ENCODE results near the gene RAC3. TPM values are rescaled to one million over a fixed set of nuclear protein-coding genes. Genes with fewer than 3 reads are reported as not detected.
A peak's percentile ranks its signal among the peaks of the same experiment; 100 is the strongest.

The RAC3 gene
- total and polyA plus RNA-seq, 9 of the 15 experiments (the other 6 are each of a cell fraction or from before 2014, with no cell fraction given): 0.23 to 292 (median 118) TPM

DNA sequence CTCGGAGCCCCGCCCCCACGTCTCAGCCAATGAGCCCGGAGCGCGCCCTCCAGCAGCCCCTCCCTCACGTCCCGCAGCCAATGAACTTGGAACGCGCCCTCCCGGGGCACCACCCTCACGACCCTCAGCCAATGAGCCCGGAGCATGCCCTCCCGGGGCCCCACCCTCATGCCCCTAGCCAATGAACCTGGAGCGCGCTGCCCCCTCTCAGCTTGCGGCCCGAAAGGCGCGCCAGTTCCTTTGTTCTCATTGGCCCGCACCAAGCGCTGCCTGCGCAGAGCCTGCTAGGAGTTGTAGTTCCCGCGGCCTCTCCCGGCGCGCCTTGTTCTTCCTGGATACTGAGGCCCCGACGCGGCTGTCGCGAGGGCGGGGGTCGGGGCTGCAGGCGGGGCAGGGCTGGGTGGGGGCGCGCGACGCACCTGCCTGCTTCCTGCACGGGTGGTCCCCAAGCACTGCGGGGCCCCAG, 8.5 kb upstream of the RAC3 start, which contains the start of gene LRRC45 (continued):
- TF ChIP-seq, protein P1, sequence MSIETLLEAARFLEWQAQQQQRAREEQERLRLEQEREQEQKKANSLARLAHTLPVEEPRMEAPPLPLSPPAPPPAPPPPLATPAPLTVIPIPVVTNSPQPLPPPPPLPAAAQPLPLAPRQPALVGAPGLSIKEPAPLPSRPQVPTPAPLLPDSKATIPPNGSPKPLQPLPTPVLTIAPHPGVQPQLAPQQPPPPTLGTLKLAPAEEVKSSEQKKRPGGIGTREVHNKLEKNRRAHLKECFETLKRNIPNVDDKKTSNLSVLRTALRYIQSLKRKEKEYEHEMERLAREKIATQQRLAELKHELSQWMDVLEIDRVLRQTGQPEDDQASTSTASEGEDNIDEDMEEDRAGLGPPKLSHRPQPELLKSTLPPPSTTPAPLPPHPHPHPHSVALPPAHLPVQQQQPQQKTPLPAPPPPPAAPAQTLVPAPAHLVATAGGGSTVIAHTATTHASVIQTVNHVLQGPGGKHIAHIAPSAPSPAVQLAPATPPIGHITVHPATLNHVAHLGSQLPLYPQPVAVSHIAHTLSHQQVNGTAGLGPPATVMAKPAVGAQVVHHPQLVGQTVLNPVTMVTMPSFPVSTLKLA (conservative IDR thresholded peaks at IDR 0.05): no peak
- no peak for TF ChIP-seq HNRNPUL1 (IDR thresholded peaks at IDR 0.05; ENCODE audit: low read length)
- no peak for TF ChIP-seq PCBP2 (IDR thresholded peaks at IDR 0.05; ENCODE audit: low read depth, low read length, poor library complexity, severe bottlenecking)
- TF ChIP-seq, protein P2, sequence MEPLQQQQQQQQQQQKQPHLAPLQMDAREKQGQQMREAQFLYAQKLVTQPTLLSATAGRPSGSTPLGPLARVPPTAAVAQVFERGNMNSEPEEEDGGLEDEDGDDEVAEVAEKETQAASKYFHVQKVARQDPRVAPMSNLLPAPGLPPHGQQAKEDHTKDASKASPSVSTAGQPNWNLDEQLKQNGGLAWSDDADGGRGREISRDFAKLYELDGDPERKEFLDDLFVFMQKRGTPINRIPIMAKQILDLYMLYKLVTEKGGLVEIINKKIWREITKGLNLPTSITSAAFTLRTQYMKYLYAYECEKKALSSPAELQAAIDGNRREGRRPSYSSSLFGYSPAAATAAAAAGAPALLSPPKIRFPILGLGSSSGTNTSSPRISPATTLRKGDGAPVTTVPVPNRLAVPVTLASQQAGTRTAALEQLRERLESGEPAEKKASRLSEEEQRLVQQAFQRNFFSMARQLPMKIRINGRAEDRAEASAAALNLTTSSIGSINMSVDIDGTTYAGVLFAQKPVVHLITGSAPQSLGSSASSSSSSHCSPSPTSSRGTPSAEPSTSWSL (CRISPR knock-in tag; IDR thresholded peaks at IDR 0.05; ENCODE audit: borderline replicate concordance): no peak
- no peak for TF ChIP-seq MYNN (IDR thresholded peaks at IDR 0.05)
- TF ChIP-seq MYNN (CRISPR knock-in tag; IDR thresholded peaks at IDR 0.05): no peak
- peak; percentile 25; the same call in 1 of the 2 replicates for TF ChIP-seq RB1 (IDR thresholded peaks at IDR 0.05; ENCODE audit: low read depth)
- TF ChIP-seq ELF1 (tag; IDR thresholded peaks at IDR 0.05): peak; percentile 87
- no peak for TF ChIP-seq DDX20 (tag; IDR thresholded peaks at IDR 0.05; ENCODE audit: low read depth)
- TF ChIP-seq BMI1 (IDR thresholded peaks at IDR 0.05; ENCODE audit: low read length): no peak
- no peak for TF ChIP-seq CEBPG (CRISPR knock-in tag; IDR thresholded peaks at IDR 0.05)
- no peak for TF ChIP-seq CEBPG (tag; conservative IDR thresholded peaks at IDR 0.05 in 1 of 2, IDR thresholded peaks at IDR 0.05 in 1 of 2)
- TF ChIP-seq, protein P3, sequence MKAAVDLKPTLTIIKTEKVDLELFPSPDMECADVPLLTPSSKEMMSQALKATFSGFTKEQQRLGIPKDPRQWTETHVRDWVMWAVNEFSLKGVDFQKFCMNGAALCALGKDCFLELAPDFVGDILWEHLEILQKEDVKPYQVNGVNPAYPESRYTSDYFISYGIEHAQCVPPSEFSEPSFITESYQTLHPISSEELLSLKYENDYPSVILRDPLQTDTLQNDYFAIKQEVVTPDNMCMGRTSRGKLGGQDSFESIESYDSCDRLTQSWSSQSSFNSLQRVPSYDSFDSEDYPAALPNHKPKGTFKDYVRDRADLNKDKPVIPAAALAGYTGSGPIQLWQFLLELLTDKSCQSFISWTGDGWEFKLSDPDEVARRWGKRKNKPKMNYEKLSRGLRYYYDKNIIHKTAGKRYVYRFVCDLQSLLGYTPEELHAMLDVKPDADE (conservative IDR thresholded peaks at IDR 0.05; ENCODE audit: control insufficient read depth, low read depth, low read length): 0 out of 2 replicates have a peak, but pooled peaks have one; percentile 58
- no peak for TF ChIP-seq NR3C1 (CRISPR knock-in tag; IDR thresholded peaks at IDR 0.05)
- TF ChIP-seq MIER1 (IDR thresholded peaks at IDR 0.05; ENCODE audit: low read depth): no peak
- TF ChIP-seq NCOA1 (IDR thresholded peaks at IDR 0.05; ENCODE audit: low read depth): no peak
- TF ChIP-seq DIDO1 (tag; IDR thresholded peaks at IDR 0.05; ENCODE audit: low read depth): no peak
- peak; percentile 95 for TF ChIP-seq ASH1L (IDR thresholded peaks at IDR 0.05; ENCODE audit: borderline replicate concordance, low read depth, partially characterized antibody)
- TF ChIP-seq, protein P4, sequence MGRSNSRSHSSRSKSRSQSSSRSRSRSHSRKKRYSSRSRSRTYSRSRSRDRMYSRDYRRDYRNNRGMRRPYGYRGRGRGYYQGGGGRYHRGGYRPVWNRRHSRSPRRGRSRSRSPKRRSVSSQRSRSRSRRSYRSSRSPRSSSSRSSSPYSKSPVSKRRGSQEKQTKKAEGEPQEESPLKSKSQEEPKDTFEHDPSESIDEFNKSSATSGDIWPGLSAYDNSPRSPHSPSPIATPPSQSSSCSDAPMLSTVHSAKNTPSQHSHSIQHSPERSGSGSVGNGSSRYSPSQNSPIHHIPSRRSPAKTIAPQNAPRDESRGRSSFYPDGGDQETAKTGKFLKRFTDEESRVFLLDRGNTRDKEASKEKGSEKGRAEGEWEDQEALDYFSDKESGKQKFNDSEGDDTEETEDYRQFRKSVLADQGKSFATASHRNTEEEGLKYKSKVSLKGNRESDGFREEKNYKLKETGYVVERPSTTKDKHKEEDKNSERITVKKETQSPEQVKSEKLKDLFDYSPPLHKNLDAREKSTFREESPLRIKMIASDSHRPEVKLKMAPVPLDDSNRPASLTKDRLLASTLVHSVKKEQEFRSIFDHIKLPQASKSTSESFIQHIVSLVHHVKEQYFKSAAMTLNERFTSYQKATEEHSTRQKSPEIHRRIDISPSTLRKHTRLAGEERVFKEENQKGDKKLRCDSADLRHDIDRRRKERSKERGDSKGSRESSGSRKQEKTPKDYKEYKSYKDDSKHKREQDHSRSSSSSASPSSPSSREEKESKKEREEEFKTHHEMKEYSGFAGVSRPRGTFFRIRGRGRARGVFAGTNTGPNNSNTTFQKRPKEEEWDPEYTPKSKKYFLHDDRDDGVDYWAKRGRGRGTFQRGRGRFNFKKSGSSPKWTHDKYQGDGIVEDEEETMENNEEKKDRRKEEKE (IDR thresholded peaks at IDR 0.05; ENCODE audit: borderline replicate concordance in 1 of 2, control insufficient read depth in 1 of 2, low read depth in 2 of 2, low read length in 1 of 2): no peak
- TF ChIP-seq NFXL1 (CRISPR knock-in tag; IDR thresholded peaks at IDR 0.05): no peak
- no peak for TF ChIP-seq NFRKB (IDR thresholded peaks at IDR 0.05; ENCODE audit: low read depth)
- no peak for TF ChIP-seq DMBX1 (CRISPR knock-in tag; IDR thresholded peaks at IDR 0.05; ENCODE audit: borderline replicate concordance)

All from K562 (cell line).